NOMO-1 (cell line): ENCODE results near the gene WDR86.

Experiments used
- DNase-seq, 2 experiments: peaks; one replicate each; lab custom pipeline; 2025; ENCODE audit not compliant: unreplicated experiment in 2 of 2; lab: John Stamatoyannopoulos, UW

Gene WDR86

GRCh38 chr7:151408839-151409666 is 785 bp downstream of the WDR86 start:
- DNase-seq, result no peak

DNA sequence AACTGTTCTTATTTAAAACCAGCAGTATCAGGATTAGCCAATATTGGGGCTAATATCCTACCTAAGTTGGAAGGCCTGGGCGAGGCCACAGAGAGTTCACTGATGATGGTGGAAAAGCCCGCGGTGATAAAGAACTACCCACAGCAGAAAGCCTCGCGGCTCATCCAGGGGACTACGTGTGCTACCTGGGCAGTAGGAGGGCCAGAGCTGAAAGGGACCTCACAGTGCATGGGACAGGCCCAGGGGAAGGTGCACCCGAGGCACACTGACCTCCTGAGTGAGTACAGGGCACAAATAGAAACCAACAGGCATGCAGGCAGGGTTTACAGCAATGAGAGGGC is 1.4 kb downstream of the WDR86 start:
- DNase-seq, result no peak

DNA sequence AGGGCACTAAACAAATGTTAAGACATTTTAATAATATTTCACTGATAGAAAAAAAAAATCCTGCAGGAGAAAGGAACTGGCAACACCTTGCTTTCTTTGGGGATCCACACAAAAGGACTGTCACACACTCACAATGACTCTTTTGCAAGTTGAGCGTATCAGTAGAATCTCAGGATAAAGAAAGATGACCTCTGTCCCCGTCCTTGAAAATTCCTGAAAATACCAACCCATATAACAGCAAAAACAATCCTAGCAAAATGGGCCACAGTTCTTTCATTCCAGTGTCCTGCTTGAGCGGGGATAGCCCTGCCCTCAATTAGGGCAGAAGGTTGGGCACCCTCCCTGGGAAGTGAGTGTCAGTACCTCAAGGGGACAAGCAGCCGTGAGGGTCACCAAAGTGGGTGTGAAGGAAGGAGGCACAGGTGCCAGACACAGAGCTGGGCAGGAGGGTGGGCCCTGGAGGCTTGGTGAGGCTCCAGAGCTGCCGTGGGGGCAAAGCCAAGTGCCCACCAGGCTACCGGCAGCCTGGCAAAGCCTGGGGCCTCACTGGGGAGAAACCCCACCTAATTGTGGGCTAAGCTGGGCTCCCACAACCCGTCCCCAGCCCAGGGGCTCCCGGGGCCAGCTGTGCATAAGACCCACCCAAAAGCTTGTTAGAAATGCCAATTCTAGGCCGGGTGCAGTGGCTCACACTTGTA is 2.8 kb downstream of the WDR86 start:
- no peak for DNase-seq

- no peak for DNase-seq
These were observed 3.6 kb downstream of the WDR86 start for GRCh38 chr7:151406051-151406875.

GRCh38 chr7:151405588-151405987 is 4.2 kb downstream of the WDR86 start:
- no peak for DNase-seq

DNA sequence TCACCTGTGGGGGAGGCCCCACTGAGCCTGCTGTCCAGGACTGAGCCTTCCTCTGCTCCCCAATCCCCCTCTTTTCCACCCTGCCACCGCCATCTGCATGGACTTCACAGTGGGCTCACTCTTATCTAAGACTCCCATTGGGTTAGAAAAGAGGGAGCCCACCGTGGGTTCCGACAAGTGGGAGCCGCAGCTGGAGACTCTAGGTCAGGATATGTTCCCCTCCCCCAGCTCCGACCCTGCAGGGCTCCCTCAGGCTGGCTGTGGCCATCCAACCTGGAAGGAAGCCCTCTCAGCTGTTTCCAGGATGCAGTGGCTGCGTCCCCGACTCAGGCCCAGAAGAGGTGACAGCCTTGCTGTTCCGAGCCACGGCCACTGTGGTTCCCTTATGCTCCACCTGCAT is 4.8 kb downstream of the WDR86 start:
- no peak for DNase-seq

- DNase-seq, result no peak
These were observed 5.4 kb downstream of the WDR86 start for GRCh38 chr7:151404216-151405011.

- no peak for DNase-seq
These were observed 6.1 kb downstream of the WDR86 start for GRCh38 chr7:151403764-151404163.

DNA sequence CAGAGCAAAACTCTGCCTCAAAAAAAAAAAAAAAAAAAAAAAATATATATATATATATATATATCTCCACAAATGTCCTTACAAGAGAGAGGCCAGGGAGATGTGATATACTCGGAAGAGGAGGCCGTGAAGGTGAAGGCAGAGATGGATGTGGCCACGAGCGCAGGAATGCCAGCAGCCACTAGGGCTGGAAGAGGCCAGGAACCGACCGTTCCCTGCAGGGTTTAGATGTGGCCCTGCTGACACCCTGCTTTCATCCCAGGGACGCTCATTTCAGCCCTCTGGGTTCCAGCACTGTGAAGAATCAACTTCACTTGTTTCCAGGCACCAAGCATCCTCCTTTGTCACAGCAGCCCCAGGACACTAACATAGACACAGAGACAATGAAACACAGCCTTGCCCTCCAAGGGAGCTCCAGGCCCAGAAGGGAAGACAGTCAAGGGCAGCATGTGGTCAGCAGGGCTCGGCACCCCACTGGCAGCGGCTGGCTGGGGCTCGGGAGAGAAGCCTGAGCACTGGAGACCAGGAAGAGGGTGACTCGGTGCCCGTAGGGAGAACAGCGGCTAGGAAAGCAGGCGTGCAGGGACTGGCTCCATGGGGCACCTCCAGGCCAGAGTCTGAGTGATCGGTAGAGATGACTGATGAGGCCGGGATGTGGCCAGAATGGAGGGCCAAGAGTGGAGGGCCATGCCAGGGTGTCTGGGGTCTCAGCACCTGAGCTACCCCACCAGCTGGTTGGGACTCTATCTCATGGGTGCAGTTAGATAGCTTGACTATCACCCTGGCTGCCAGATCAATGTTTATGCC is 7.6 kb downstream of the WDR86 start:
- no peak for DNase-seq

DNA sequence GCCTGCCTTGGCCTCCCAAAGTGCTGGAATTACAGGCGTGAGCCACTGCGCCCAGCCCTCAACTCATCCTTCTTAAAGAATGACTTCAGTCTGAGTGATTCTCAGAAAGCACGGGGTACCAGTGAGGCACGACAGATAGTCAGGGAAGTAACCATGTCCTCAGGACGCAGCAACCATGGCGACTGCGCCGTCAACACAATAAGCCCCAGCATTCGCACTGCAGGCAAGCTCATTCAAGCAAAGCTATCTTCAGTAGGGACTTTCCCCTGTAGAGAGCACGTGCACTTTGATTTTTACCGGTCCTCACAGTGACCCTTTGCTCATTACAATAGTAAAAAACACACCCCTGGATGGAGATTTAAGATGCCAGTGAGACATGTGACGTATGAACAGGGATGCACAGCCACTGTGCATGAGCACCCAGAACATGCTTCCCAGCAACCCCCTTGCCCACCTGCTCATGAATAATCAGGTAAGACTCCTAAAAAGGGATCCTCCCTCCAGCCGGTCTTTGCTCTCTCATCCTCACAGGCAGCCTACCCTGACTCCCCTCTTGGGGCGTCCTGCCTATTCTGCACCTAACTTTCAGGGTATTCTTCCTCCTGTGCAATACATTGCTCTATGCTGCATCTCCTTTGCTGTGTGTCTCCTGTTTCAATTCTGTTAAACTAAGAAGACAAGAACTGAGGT is 9.1 kb downstream of the WDR86 start:
- DNase-seq, result no peak

- no peak for DNase-seq
These were observed 9.9 kb downstream of the WDR86 start for GRCh38 chr7:151399906-151400305.

GRCh38 chr7:151399305-151399601 is 10.6 kb downstream of the WDR86 start:
- DNase-seq, result no peak

DNA sequence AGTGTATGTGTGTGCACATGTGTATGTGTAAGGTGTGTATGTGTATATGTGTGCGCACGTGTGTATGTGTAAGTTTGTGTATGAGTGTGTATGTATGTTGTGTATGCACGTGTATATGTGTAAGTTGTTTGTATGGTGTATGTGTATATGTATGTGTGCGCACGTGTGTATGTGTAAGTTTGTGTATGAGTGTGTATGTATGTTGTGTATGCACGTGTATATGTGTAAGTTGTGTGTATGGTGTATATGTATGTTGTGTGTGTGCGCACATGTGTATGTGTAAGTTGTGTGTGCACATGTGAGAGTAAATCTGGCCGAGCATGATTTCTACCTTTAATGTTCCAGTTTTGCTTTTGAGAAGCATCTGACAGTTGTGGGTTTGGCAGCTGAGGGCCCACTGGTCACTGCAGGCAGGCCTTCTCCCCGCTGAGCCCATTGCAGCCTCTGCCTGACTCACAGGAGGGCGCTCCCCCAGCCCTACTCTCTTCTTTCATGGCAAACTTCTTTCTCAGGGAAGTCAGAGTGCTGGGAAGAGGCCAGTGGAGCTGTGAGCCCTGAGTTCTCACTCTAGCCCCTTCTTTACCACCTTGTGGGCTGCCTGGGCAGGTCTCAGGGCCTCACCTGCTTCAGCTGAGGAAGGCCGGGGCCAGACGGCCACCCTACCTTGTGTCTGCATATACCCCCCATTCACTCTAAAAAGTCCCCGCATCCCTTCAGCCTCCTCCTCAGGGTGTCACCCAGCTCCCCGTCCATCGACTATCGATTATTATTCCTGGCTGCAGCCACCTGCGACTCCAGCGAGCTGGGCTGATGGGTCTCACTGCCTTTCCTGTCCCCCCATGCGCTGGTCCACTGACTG is 11.2 kb downstream of the WDR86 start:
- no peak for DNase-seq

DNA sequence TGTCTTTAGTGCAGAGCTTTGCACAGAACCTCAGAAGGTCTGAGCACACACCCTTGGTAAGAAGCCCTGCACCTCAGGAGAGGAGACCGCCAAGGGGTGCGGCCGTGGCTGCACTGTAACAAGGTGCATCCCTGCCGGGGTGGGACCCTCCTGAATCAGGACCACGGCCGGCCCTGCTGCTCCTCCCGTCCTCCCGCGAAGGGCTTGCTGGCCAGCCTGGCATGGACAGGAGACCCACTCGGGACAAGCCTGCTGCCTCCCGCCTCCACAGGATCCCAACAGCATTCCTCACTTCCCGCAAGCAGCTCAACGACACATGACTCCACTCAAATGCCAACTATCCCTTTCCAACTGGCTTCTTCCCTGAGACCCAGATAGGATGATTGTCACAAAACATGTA is 12.8 kb downstream of the WDR86 start:
- no peak for DNase-seq

- no peak for DNase-seq
These were observed 13.4 kb downstream of the WDR86 start for GRCh38 chr7:151396328-151396970.

GRCh38 chr7:151395036-151395367 is 14.8 kb downstream of the WDR86 start:
- DNase-seq, result no peak

- no peak for DNase-seq
These were observed 15.5 kb downstream of the WDR86 start for GRCh38 chr7:151394076-151395035.
